HCT116 (cell line): ENCODE results near the gene NUCB1.

Experiments used
- CEBPB ChIP-seq: IDR thresholded peaks from 2 replicates; pipeline ENCODE4 v1.6.1; 2012; ENCODE audit warnings: low read depth
- ELF1 ChIP-seq: IDR thresholded peaks from 2 replicates; pipeline ENCODE4 v1.6.1; 2012; ENCODE audit warnings: low read depth, borderline replicate concordance
- EZH2 ChIP-seq: fragments of 200-600 bp; sonication (generic); IDR thresholded peaks from 2 replicates; pipeline ENCODE4 v1.6.1; 2017; ENCODE audit warnings: antibody characterized with exemption, mixed run types
- EZH2phosphoT487 ChIP-seq: fragments of 200-600 bp; IDR thresholded peaks from 2 replicates; pipeline ENCODE4 v1.6.1; 2018; ENCODE audit warnings: antibody characterized with exemption, borderline replicate concordance
- JUND ChIP-seq: IDR thresholded peaks from 2 replicates; pipeline ENCODE4 v1.6.1; 2012
- POLR2A ChIP-seq: IDR thresholded peaks from 2 replicates; pipeline ENCODE4 v1.7.0; 2011; ENCODE audit warnings: borderline replicate concordance; ENCODE audit not compliant: insufficient read depth, insufficient read length; ENCODE audit errors: extremely low read depth
- POLR2AphosphoS5 ChIP-seq: IDR thresholded peaks from 2 replicates; pipeline ENCODE4 v1.6.1; 2011; ENCODE audit warnings: mild to moderate bottlenecking, low read depth, low read length, moderate library complexity
- SIN3A ChIP-seq: IDR thresholded peaks from 2 replicates; pipeline ENCODE4 v1.6.1; 2012; ENCODE audit warnings: low read depth
- ZNF274 ChIP-seq: fragments of 200-500 bp; sonication (Bioruptor generic); IDR thresholded peaks from 2 replicates; pipeline ENCODE4 v1.6.1; 2014; ENCODE audit warnings: mild to moderate bottlenecking, low read depth, low read length, inconsistent platforms
- TF ChIP-seq, protein P1 (sequence below), 3 experiments: fragments of 200-600 bp in 1 of 3; sonication (generic) in 1 of 3; IDR thresholded peaks in 2 of 3; conservative IDR thresholded peaks in 1 of 3; 2 replicates each; pipeline ENCODE4 v1.5.1; 2012 to 2017; ENCODE audit warnings: low read depth in 2 of 3, low read length in 2 of 3, antibody characterized with exemption in 1 of 3, borderline replicate concordance in 1 of 3, control low read depth in 1 of 3, mild to moderate bottlenecking in 1 of 3, mixed read lengths in 1 of 3, mixed run types in 1 of 3, moderate library complexity in 1 of 3; ENCODE audit not compliant: insufficient read depth in 1 of 3
- TF ChIP-seq, protein P2 (sequence below): IDR thresholded peaks from 2 replicates; pipeline ENCODE4 v1.6.1; 2012; ENCODE audit warnings: low read depth
- TF ChIP-seq, protein P3 (sequence below): IDR thresholded peaks from 2 replicates; pipeline ENCODE4 v1.6.1; 2012
- TF ChIP-seq, protein P4 (sequence below): IDR thresholded peaks from 2 replicates; pipeline ENCODE4 v1.6.1; 2011; ENCODE audit warnings: mild to moderate bottlenecking, low read length, moderate library complexity; ENCODE audit not compliant: insufficient replicate concordance; ENCODE audit errors: extremely low read depth

DNA sequence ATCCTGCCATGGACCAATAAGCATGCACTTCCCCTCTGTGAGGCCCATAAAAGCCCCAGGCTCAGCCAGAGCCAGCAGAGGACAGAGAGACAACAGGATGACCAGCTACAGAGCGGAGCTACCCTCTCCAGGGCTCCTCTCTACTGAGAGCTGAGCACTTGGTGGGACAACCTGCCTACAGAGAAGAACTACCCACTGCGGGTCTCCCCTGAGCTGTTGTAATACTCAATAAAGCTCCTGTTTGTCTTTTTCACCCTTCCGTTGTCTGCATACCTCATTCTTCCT lies 47.1 kb downstream of the NUCB1 start:
- TF ChIP-seq JUND (no peak), EZH2 (no peak), POLR2AphosphoS5 (no peak), POLR2A (no peak), ZNF274 (no peak), CEBPB (no peak), ELF1 (no peak), SIN3A (no peak), EZH2phosphoT487 (no peak)
- TF ChIP-seq, protein P1, sequence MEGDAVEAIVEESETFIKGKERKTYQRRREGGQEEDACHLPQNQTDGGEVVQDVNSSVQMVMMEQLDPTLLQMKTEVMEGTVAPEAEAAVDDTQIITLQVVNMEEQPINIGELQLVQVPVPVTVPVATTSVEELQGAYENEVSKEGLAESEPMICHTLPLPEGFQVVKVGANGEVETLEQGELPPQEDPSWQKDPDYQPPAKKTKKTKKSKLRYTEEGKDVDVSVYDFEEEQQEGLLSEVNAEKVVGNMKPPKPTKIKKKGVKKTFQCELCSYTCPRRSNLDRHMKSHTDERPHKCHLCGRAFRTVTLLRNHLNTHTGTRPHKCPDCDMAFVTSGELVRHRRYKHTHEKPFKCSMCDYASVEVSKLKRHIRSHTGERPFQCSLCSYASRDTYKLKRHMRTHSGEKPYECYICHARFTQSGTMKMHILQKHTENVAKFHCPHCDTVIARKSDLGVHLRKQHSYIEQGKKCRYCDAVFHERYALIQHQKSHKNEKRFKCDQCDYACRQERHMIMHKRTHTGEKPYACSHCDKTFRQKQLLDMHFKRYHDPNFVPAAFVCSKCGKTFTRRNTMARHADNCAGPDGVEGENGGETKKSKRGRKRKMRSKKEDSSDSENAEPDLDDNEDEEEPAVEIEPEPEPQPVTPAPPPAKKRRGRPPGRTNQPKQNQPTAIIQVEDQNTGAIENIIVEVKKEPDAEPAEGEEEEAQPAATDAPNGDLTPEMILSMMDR (IDR thresholded peaks at IDR 0.05 in 2 of 3, conservative IDR thresholded peaks at IDR 0.05 in 1 of 3; ENCODE audit: borderline replicate concordance in 1 of 3, insufficient read depth in 1 of 3, low read depth in 2 of 3, low read length in 2 of 3): no peak
- TF ChIP-seq, protein P2, sequence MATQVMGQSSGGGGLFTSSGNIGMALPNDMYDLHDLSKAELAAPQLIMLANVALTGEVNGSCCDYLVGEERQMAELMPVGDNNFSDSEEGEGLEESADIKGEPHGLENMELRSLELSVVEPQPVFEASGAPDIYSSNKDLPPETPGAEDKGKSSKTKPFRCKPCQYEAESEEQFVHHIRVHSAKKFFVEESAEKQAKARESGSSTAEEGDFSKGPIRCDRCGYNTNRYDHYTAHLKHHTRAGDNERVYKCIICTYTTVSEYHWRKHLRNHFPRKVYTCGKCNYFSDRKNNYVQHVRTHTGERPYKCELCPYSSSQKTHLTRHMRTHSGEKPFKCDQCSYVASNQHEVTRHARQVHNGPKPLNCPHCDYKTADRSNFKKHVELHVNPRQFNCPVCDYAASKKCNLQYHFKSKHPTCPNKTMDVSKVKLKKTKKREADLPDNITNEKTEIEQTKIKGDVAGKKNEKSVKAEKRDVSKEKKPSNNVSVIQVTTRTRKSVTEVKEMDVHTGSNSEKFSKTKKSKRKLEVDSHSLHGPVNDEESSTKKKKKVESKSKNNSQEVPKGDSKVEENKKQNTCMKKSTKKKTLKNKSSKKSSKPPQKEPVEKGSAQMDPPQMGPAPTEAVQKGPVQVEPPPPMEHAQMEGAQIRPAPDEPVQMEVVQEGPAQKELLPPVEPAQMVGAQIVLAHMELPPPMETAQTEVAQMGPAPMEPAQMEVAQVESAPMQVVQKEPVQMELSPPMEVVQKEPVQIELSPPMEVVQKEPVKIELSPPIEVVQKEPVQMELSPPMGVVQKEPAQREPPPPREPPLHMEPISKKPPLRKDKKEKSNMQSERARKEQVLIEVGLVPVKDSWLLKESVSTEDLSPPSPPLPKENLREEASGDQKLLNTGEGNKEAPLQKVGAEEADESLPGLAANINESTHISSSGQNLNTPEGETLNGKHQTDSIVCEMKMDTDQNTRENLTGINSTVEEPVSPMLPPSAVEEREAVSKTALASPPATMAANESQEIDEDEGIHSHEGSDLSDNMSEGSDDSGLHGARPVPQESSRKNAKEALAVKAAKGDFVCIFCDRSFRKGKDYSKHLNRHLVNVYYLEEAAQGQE: no peak
- TF ChIP-seq, protein P3, sequence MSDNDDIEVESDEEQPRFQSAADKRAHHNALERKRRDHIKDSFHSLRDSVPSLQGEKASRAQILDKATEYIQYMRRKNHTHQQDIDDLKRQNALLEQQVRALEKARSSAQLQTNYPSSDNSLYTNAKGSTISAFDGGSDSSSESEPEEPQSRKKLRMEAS: no peak
- TF ChIP-seq, protein P4, sequence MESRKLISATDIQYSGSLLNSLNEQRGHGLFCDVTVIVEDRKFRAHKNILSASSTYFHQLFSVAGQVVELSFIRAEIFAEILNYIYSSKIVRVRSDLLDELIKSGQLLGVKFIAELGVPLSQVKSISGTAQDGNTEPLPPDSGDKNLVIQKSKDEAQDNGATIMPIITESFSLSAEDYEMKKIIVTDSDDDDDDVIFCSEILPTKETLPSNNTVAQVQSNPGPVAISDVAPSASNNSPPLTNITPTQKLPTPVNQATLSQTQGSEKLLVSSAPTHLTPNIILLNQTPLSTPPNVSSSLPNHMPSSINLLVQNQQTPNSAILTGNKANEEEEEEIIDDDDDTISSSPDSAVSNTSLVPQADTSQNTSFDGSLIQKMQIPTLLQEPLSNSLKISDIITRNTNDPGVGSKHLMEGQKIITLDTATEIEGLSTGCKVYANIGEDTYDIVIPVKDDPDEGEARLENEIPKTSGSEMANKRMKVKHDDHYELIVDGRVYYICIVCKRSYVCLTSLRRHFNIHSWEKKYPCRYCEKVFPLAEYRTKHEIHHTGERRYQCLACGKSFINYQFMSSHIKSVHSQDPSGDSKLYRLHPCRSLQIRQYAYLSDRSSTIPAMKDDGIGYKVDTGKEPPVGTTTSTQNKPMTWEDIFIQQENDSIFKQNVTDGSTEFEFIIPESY: no peak
